Astrocyte (in vitro differentiated cells and primary cell): ENCODE data around the gene PCED1A. TPM values are rescaled to one million over a fixed set of nuclear protein-coding genes. Genes with fewer than 3 reads are reported as not detected.

Source experiments
- DNase-seq: peaks from one replicate; pipeline ENCODE4 v3.0.0-alpha.2; 2010; ENCODE audit warnings: low read depth
- FAIRE-seq: peaks from 2 replicates; lab custom pipeline; 2011; peaks lifted over from hg19 to GRCh38; lab: Jason Lieb, UNC
- H2AFZ ChIP-seq: 2 replicates; pipeline ENCODE4 v1.6.0; 2012; ENCODE audit warnings: low read depth, low read length, inconsistent platforms
- H3K27ac ChIP-seq: 2 replicates; pipeline ENCODE4 v1.5.1; 2011; ENCODE audit warnings: low read depth, low read length, inconsistent platforms
- H3K27me3 ChIP-seq: 2 replicates; pipeline ENCODE4 v1.6.0; 2011; ENCODE audit warnings: low read length, inconsistent platforms; ENCODE audit not compliant: insufficient read depth
- H3K36me3 ChIP-seq: 2 replicates; pipeline ENCODE4 v1.5.1; 2011; ENCODE audit warnings: low read length, inconsistent platforms; ENCODE audit not compliant: insufficient read depth
- H3K4me1 ChIP-seq: 2 replicates; pipeline ENCODE4 v1.5.1; 2011; ENCODE audit warnings: low read length, inconsistent platforms; ENCODE audit not compliant: insufficient read depth
- H3K4me2 ChIP-seq: 2 replicates; pipeline ENCODE4 v1.6.0; 2012; ENCODE audit warnings: low read length, inconsistent platforms
- H3K4me3 ChIP-seq: 2 replicates; pipeline ENCODE4 v1.5.1; 2011; ENCODE audit warnings: low read depth, mild to moderate bottlenecking, low read length, inconsistent platforms; ENCODE audit not compliant: insufficient read depth
- H3K79me2 ChIP-seq: 2 replicates; pipeline ENCODE4 v1.6.0; 2012; ENCODE audit warnings: mild to moderate bottlenecking, low read length, inconsistent platforms; ENCODE audit not compliant: insufficient read depth
- H3K9ac ChIP-seq: 2 replicates; pipeline ENCODE4 v1.6.0; 2012; ENCODE audit warnings: mild to moderate bottlenecking, low read length, inconsistent platforms
- H3K9me3 ChIP-seq: 2 replicates; pipeline ENCODE4 v1.5.1; 2012; ENCODE audit warnings: low read depth, mild to moderate bottlenecking, low read length, inconsistent platforms; ENCODE audit not compliant: insufficient read depth
- H4K20me1 ChIP-seq: 2 replicates; pipeline ENCODE4 v1.6.0; 2012; ENCODE audit warnings: low read length, inconsistent platforms; ENCODE audit not compliant: insufficient read depth
- H3K27ac Mint-ChIP-seq: one replicate; pipeline ENCODE4 v1.8.0; 2021; ENCODE audit warnings: mild to moderate bottlenecking, mixed read lengths; ENCODE audit not compliant: unreplicated experiment
- H3K27me3 Mint-ChIP-seq: one replicate; pipeline ENCODE4 v1.8.0; 2021; ENCODE audit warnings: low read depth, mixed read lengths; ENCODE audit not compliant: unreplicated experiment
- H3K36me3 Mint-ChIP-seq: one replicate; pipeline ENCODE4 v1.8.0; 2021; ENCODE audit warnings: low read depth, mixed read lengths; ENCODE audit not compliant: unreplicated experiment
- H3K4me1 Mint-ChIP-seq: one replicate; pipeline ENCODE4 v1.8.0; 2021; ENCODE audit warnings: low read depth, mixed read lengths; ENCODE audit not compliant: unreplicated experiment
- H3K4me3 Mint-ChIP-seq: one replicate; pipeline ENCODE4 v1.8.0; 2021; ENCODE audit warnings: mild to moderate bottlenecking, moderate library complexity, mixed read lengths; ENCODE audit not compliant: unreplicated experiment
- H3K9me3 Mint-ChIP-seq: one replicate; pipeline ENCODE4 v1.8.0; 2021; ENCODE audit warnings: mild to moderate bottlenecking, mixed read lengths; ENCODE audit not compliant: unreplicated experiment
- CTCF ChIP-seq: IDR thresholded peaks from 2 replicates; pipeline ENCODE4 v1.5.1; 2011; ENCODE audit warnings: low read depth, mild to moderate bottlenecking, inconsistent platforms, low read length, moderate library complexity; ENCODE audit not compliant: insufficient read depth
- EZH2 ChIP-seq: IDR thresholded peaks from 2 replicates; pipeline ENCODE4 v1.6.1; 2012; ENCODE audit warnings: mild to moderate bottlenecking, low read length, inconsistent platforms; ENCODE audit not compliant: insufficient read depth
- total RNA-seq: library from RNA; stranded (reverse); gene quantifications from 2 replicates; pipeline ENCODE4 v1.2.1, GENCODE V29; 2021

The PCED1A gene
- total RNA-seq, 1 donor from 2014 or later = 17.2 TPM

- no peak for FAIRE-seq
- no peak overlapping the region for H3K4me3 ChIP-seq
Measured at GRCh38 chr20:2801286-2801728, 39.1 kb downstream of the PCED1A start.

GRCh38 chr20:2800521-2801285 is 39.8 kb downstream of the PCED1A start, which contains the start of gene CPXM1:
Gene CPXM1, minus strand, starts transcription at chr20:2800627. Its CDS starts 55 bp downstream, at chr20:2800572.
- H3K27me3 ChIP-seq = peaks cover 48% of the 10 kb centered on the region
- FAIRE-seq = no peak
- H3K4me1 Mint-ChIP-seq = peaks cover 6% of the 10 kb centered on the region

More at GRCh38 chr20:2801286-2801728, 39.1 kb downstream of the PCED1A start:
- Histone ChIP-seq H2AFZ (no peak overlapping the region), H3K4me1 (peaks cover 16% of the 10 kb centered on the region), H3K9ac (no peak overlapping the region), H3K9me3 (peaks cover 11% of the 10 kb centered on the region), H3K79me2 (no peaks in the 10 kb centered on the region), H4K20me1 (no peaks in the 10 kb centered on the region), H3K36me3 (no peaks in the 10 kb centered on the region), H3K27ac (no peak overlapping the region), H3K27me3 (peaks cover 54% of the 10 kb centered on the region), H3K4me2 (peak overlapping the region; percentile 94)
- TF ChIP-seq EZH2 (no peak), CTCF (no peak)
- H3K36me3 Mint-ChIP-seq = peaks cover 3% of the 10 kb centered on the region
- no peak for DNase-seq
- peaks cover 57% of the 10 kb centered on the region for H3K27me3 Mint-ChIP-seq
- H3K4me3 Mint-ChIP-seq = peak overlapping the region; percentile 64
- peaks cover 10% of the 10 kb centered on the region for H3K4me1 Mint-ChIP-seq
- peaks cover 25% of the 10 kb centered on the region for H3K9me3 Mint-ChIP-seq
- no peak overlapping the region for H3K27ac Mint-ChIP-seq

More at GRCh38 chr20:2800521-2801285, 39.8 kb downstream of the PCED1A start, which contains the start of gene CPXM1:
- peak within 1 kb of the TSS; percentile 62 for H3K4me3 ChIP-seq
- peak within 1 kb of the TSS; percentile 94 for H3K4me2 ChIP-seq
- DNase-seq = no peak
- H3K9ac ChIP-seq = peak within 1 kb of the TSS; percentile 46
- Mint-ChIP-seq H3K27ac (peak within 1 kb of the TSS; percentile 10), H3K27me3 (peaks cover 51% of the 10 kb centered on the region), H3K36me3 (peaks cover 3% of the 10 kb centered on the region), H3K9me3 (peaks cover 20% of the 10 kb centered on the region), H3K4me3 (peak within 1 kb of the TSS; percentile 82)
- H3K36me3 ChIP-seq = no peaks in the 10 kb centered on the region
- TF ChIP-seq EZH2 = peak; percentile 28
- TF ChIP-seq CTCF = no peak
- peak within 1 kb of the TSS; percentile 78 for H2AFZ ChIP-seq
- no peaks in the 10 kb centered on the region for H3K79me2 ChIP-seq
- H3K4me1 ChIP-seq = peaks cover 10% of the 10 kb centered on the region
- H3K9me3 ChIP-seq = peaks cover 11% of the 10 kb centered on the region
- no peaks in the 10 kb centered on the region for H4K20me1 ChIP-seq
- no peak within 1 kb of the TSS for H3K27ac ChIP-seq
